GM21786 (cell line): ENCODE data around the gene TSPEAR.
"Not testable (repeated sequence)": the region's sequence is repeated elsewhere in the genome, so short reads cannot be mapped to it uniquely, and the experiment has no call there.

Experiments
- ATAC-seq: cut with Tn5 transposase; IDR thresholded peaks from one replicate; pipeline ENCODE4 v1.9.1; 2021; ENCODE audit not compliant: unreplicated experiment

Gene TSPEAR

GRCh38 chr21:44593598-44594405 is 117.6 kb downstream of the TSPEAR start:
- ATAC-seq, result no peak

- ATAC-seq, result no peak
These were observed 118.7 kb downstream of the TSPEAR start, which contains the start of gene KRTAP10-6 for GRCh38 chr21:44592446-44593311. KRTAP10-6 (minus strand) TSS chr21:44592505; CDS start chr21:44592484, 21 bp downstream.

- not testable (repeated sequence) for ATAC-seq
These were observed 119.6 kb downstream of the TSPEAR start for GRCh38 chr21:44591801-44592130.

GRCh38 chr21:44590897-44591800 is 120.2 kb downstream of the TSPEAR start:
- ATAC-seq, result not testable (repeated sequence)

GRCh38 chr21:44590311-44590721 is 121.1 kb downstream of the TSPEAR start:
- ATAC-seq, result no peak

GRCh38 chr21:44589586-44590305 is 121.6 kb downstream of the TSPEAR start:
- no peak for ATAC-seq

- ATAC-seq, result no peak
These were observed 122.3 kb downstream of the TSPEAR start for GRCh38 chr21:44589094-44589493.

GRCh38 chr21:44585892-44586291 is 125.5 kb downstream of the TSPEAR start:
- no peak for ATAC-seq

GRCh38 chr21:44583800-44584147 is 127.6 kb downstream of the TSPEAR start:
- no peak for ATAC-seq

- no peak for ATAC-seq
These were observed 128.1 kb downstream of the TSPEAR start for GRCh38 chr21:44583089-44583799.

GRCh38 chr21:44582055-44582454 is 129.3 kb downstream of the TSPEAR start:
- ATAC-seq, result no peak

- no peak for ATAC-seq
These were observed 130.2 kb downstream of the TSPEAR start for GRCh38 chr21:44581158-44581557.

GRCh38 chr21:44580231-44580821 is 131.0 kb downstream of the TSPEAR start, which contains the start of gene KRTAP10-5:
KRTAP10-5 (minus strand) TSS chr21:44580604; CDS start chr21:44580578, 26 bp downstream.
- not testable (repeated sequence) for ATAC-seq

GRCh38 chr21:44579833-44580144 is 131.6 kb downstream of the TSPEAR start:
- ATAC-seq, result no peak

- no peak for ATAC-seq
These were observed 132.1 kb downstream of the TSPEAR start for GRCh38 chr21:44579056-44579832.

GRCh38 chr21:44578371-44579055 is 132.9 kb downstream of the TSPEAR start:
- no peak for ATAC-seq

- no peak for ATAC-seq
These were observed 135.3 kb downstream of the TSPEAR start for GRCh38 chr21:44576025-44576420.
